Coronary artery (tissue), 2 donors: ENCODE results near the gene IKZF3.
"Not testable (repeated sequence)": the region's sequence is repeated elsewhere in the genome, so short reads cannot be mapped to it uniquely, and the experiment has no call there.

Experiments used
- DNase-seq: peaks from one replicate; pipeline ENCODE4 v3.0.0-alpha.2; 2017; ENCODE audit warnings: low spot score
- H3K27ac ChIP-seq, 2 donors: fragments of 200-600 bp; sonication (generic); one replicate each; pipeline ENCODE4 v1.5.1; 2016 to 2019
- H3K4me3 ChIP-seq: fragments of 200-600 bp; sonication (generic); 2 replicates; pipeline ENCODE4 v1.5.1; 2016; ENCODE audit warnings: mild to moderate bottlenecking, moderate library complexity
- CTCF ChIP-seq: fragments of 200-600 bp; sonication (generic); IDR thresholded peaks from one replicate; pipeline ENCODE4 v1.5.1; 2019; ENCODE audit warnings: antibody characterized with exemption

The IKZF3 gene

GRCh38 chr17:39750131-39751015 lies 113.7 kb downstream of the IKZF3 start:
- no peak for TF ChIP-seq CTCF
- peak overlapping the region in 1 of 2 donors; percentile 46 for H3K27ac ChIP-seq
- DNase-seq: no peak

GRCh38 chr17:39748444-39749034 lies 115.6 kb downstream of the IKZF3 start:
- H3K27ac ChIP-seq, H3K4me3 ChIP-seq, DNase-seq: not testable (repeated sequence)

More at GRCh38 chr17:39750131-39751015, 113.7 kb downstream of the IKZF3 start:
- no peak overlapping the region for H3K4me3 ChIP-seq

GRCh38 chr17:39747745-39748144 lies 116.4 kb downstream of the IKZF3 start:
- DNase-seq: no peak
- no peak overlapping the region for H3K27ac ChIP-seq

GRCh38 chr17:39746145-39746461 lies 118.0 kb downstream of the IKZF3 start:
- no peak for DNase-seq
- Histone ChIP-seq H3K27ac (no peak overlapping the region), H3K4me3 (no peak overlapping the region)
- no peak for TF ChIP-seq CTCF

More at GRCh38 chr17:39747745-39748144, 116.4 kb downstream of the IKZF3 start:
- no peak for TF ChIP-seq CTCF
- no peak overlapping the region for H3K4me3 ChIP-seq

- DNase-seq: no peak
- Histone ChIP-seq H3K4me3 (no peak overlapping the region), H3K27ac (no peak overlapping the region)
- TF ChIP-seq CTCF: no peak
These were observed 118.6 kb downstream of the IKZF3 start for GRCh38 chr17:39745335-39746144.

- no peak overlapping the region for H3K27ac ChIP-seq
- no peak overlapping the region for H3K4me3 ChIP-seq
- DNase-seq: no peak
- no peak for TF ChIP-seq CTCF
These were observed 119.3 kb downstream of the IKZF3 start for GRCh38 chr17:39744836-39745215.

GRCh38 chr17:39744075-39744835 lies 119.9 kb downstream of the IKZF3 start:
- TF ChIP-seq CTCF: no peak
- H3K4me3 ChIP-seq: no peak overlapping the region
- no peak overlapping the region for H3K27ac ChIP-seq
- DNase-seq: no peak
